IMR-90 (cell line): ENCODE data around the gene PLD4. TPM values are rescaled to one million over a fixed set of nuclear protein-coding genes. Genes with fewer than 3 reads are reported as not detected.

Source experiments
- ATAC-seq: fragments of 200-7000 bp; cut with Tn5 transposase; 2 replicates; pipeline ENCODE4 v1.9.1; 2020; ENCODE audit warnings: low read depth, mild to moderate bottlenecking, moderate library complexity
- BruUV-seq: library from RNA; stranded (reverse); fragments of 400-500 nt; replicated peaks from 2 replicates; lab custom pipeline; 2021; lab: Mats Ljungman, UMichigan
- CTCF ChIA-PET: fragments of 300-600 bp; formaldehyde crosslinking; extraction: SDS; loops from one replicate; lab custom pipeline; 2021; ENCODE audit warnings: antibody characterized with exemption; lab: Yijun Ruan, JAX
- POLR2A ChIA-PET: fragments of 300-600 bp; sonication (Branson Sonifier 250); formaldehyde crosslinking; loops from one replicate; lab custom pipeline; 2022; ENCODE audit warnings: antibody characterized with exemption; ENCODE audit not compliant: unreplicated experiment; lab: Charles Lee
- DNase-seq: peaks from one replicate; pipeline ENCODE4 v3.0.0; 2013
- H2AFZ ChIP-seq: replicated peaks from 2 replicates; pipeline ENCODE3; 2013; ENCODE audit warnings: low read length, mild to moderate bottlenecking; ENCODE audit not compliant: poor library complexity
- H2AK5ac ChIP-seq: 2 replicates; pipeline ENCODE4 v1.6.1; 2013; ENCODE audit warnings: low read depth, low read length, inconsistent platforms
- H2AK9ac ChIP-seq: replicated peaks from 2 replicates; pipeline ENCODE3; 2013; ENCODE audit warnings: mild to moderate bottlenecking, low read depth, low read length, moderate library complexity; ENCODE audit not compliant: poor library complexity
- H2BK120ac ChIP-seq: 2 replicates; pipeline ENCODE4 v1.6.1; 2013; ENCODE audit warnings: low read depth, low read length, inconsistent platforms
- H2BK15ac ChIP-seq: 3 replicates; pipeline ENCODE4 v1.6.1; 2013; ENCODE audit warnings: low read depth, low read length, inconsistent platforms
- H2BK20ac ChIP-seq: 2 replicates; pipeline ENCODE4 v1.6.1; 2013; ENCODE audit warnings: low read depth, mild to moderate bottlenecking, inconsistent platforms, low read length, moderate library complexity
- H2BK5ac ChIP-seq: 2 replicates; pipeline ENCODE4 v1.6.1; 2013; ENCODE audit warnings: mild to moderate bottlenecking, low read depth, low read length, inconsistent platforms; ENCODE audit not compliant: poor library complexity, severe bottlenecking
- H3K14ac ChIP-seq: replicated peaks from 2 replicates; pipeline ENCODE4 v1.6.1; 2013; ENCODE audit warnings: low read depth, low read length, inconsistent platforms
- H3K18ac ChIP-seq: 2 replicates; pipeline ENCODE4 v1.6.1; 2013; ENCODE audit warnings: low read depth, low read length, control low read depth
- H3K23ac ChIP-seq: 2 replicates; pipeline ENCODE4 v1.6.1; 2013; ENCODE audit warnings: low read depth, low read length, inconsistent platforms
- H3K27ac ChIP-seq: 2 replicates; pipeline ENCODE4 v1.5.1; 2013; ENCODE audit warnings: mild to moderate bottlenecking, control low read depth, low read length; ENCODE audit not compliant: insufficient read depth
- H3K27me3 ChIP-seq: 2 replicates; pipeline ENCODE4 v1.6.1; 2013; ENCODE audit warnings: low read length; ENCODE audit not compliant: control insufficient read depth, insufficient read depth
- H3K36me3 ChIP-seq: 2 replicates; pipeline ENCODE4 v1.6.1; 2013; ENCODE audit warnings: low read length, mixed read lengths; ENCODE audit not compliant: control insufficient read depth, insufficient read depth
- H3K4ac ChIP-seq: 2 replicates; pipeline ENCODE4 v1.6.1; 2013; ENCODE audit warnings: low read depth, low read length, inconsistent platforms
- H3K4me1 ChIP-seq: 2 replicates; pipeline ENCODE4 v1.6.1; 2013; ENCODE audit warnings: low read length, mixed read lengths; ENCODE audit not compliant: control insufficient read depth, insufficient read depth
- H3K4me2 ChIP-seq: 2 replicates; pipeline ENCODE4 v1.6.1; 2013; ENCODE audit warnings: low read depth, mild to moderate bottlenecking, control low read depth, low read length, moderate library complexity
- H3K4me3 ChIP-seq: 2 replicates; pipeline ENCODE4 v1.5.1; 2013; ENCODE audit warnings: low read depth, mild to moderate bottlenecking, control low read depth, low read length, moderate library complexity; ENCODE audit not compliant: insufficient read depth
- H3K56ac ChIP-seq: 2 replicates; pipeline ENCODE4 v1.6.1; 2013; ENCODE audit warnings: low read length, inconsistent platforms; ENCODE audit not compliant: insufficient read depth; ENCODE audit errors: extremely low read depth
- H3K79me1 ChIP-seq, 2 experiments: 2 replicates each; pipeline ENCODE4 v1.6.1; 2013; ENCODE audit warnings: low read length in 2 of 2, inconsistent platforms in 1 of 2, low read depth in 1 of 2
- H3K9ac ChIP-seq: 2 replicates; pipeline ENCODE4 v1.6.1; 2013; ENCODE audit warnings: low read depth, low read length, control low read depth
- H3K9me1 ChIP-seq: 2 replicates; pipeline ENCODE4 v1.6.1; 2013; ENCODE audit warnings: low read length, inconsistent platforms; ENCODE audit not compliant: insufficient read depth
- H3K9me3 ChIP-seq: 2 replicates; pipeline ENCODE4 v1.6.1; 2013; ENCODE audit warnings: low read length; ENCODE audit not compliant: control insufficient read depth, insufficient read depth
- H4K20me1 ChIP-seq: 2 replicates; pipeline ENCODE4 v1.6.1; 2013; ENCODE audit warnings: low read length, inconsistent platforms; ENCODE audit not compliant: insufficient read depth
- H4K5ac ChIP-seq: 2 replicates; pipeline ENCODE4 v1.6.1; 2013; ENCODE audit warnings: mild to moderate bottlenecking, low read depth, low read length, control low read depth
- H4K8ac ChIP-seq, 2 experiments: 2 replicates each; pipeline ENCODE4 v1.6.1; 2013; ENCODE audit warnings: low read depth in 2 of 2, low read length in 2 of 2, control low read depth in 1 of 2, inconsistent platforms in 1 of 2
- H4K91ac ChIP-seq: 2 replicates; pipeline ENCODE4 v1.6.1; 2013; ENCODE audit warnings: low read depth, low read length, inconsistent platforms; ENCODE audit not compliant: insufficient read depth
- BHLHE40 ChIP-seq: fragments of 150-350 bp; IDR thresholded peaks from 2 replicates; pipeline ENCODE4 v1.6.1; 2016; ENCODE audit warnings: mild to moderate bottlenecking, low read depth, low read length
- CEBPB ChIP-seq: IDR thresholded peaks from 2 replicates; pipeline ENCODE4 v1.6.1; 2012; ENCODE audit warnings: low read depth, low read length, improper control_type of control experiment
- CHD1 ChIP-seq: IDR thresholded peaks from 2 replicates; pipeline ENCODE4 v1.6.1; 2012; ENCODE audit warnings: low read depth, low read length, improper control_type of control experiment
- CTCF ChIP-seq: conservative IDR thresholded peaks from 2 replicates; pipeline ENCODE4 v1.5.1; 2012; ENCODE audit warnings: mild to moderate bottlenecking, low read depth, low read length, improper control_type of control experiment
- FOS ChIP-seq: fragments of 150-350 bp; IDR thresholded peaks from 2 replicates; pipeline ENCODE4 v1.6.1; 2016; ENCODE audit warnings: low read depth, low read length
- MAFK ChIP-seq: IDR thresholded peaks from 2 replicates; pipeline ENCODE4 v1.6.1; 2012; ENCODE audit warnings: low read depth, low read length, improper control_type of control experiment
- MAZ ChIP-seq: IDR thresholded peaks from 2 replicates; pipeline ENCODE4 v1.6.1; 2012; ENCODE audit warnings: low read depth, mild to moderate bottlenecking, low read length, improper control_type of control experiment, moderate library complexity, borderline replicate concordance
- MXI1 ChIP-seq: IDR thresholded peaks from 2 replicates; pipeline ENCODE4 v1.6.1; 2012; ENCODE audit warnings: low read depth, mild to moderate bottlenecking, low read length, moderate library complexity, borderline replicate concordance
- NFE2L2 ChIP-seq: fragments of 150-350 bp; IDR thresholded peaks from 2 replicates; pipeline ENCODE4 v1.6.1; 2016; ENCODE audit warnings: low read depth, mild to moderate bottlenecking, low read length
- POLR2A ChIP-seq: IDR thresholded peaks from 2 replicates; pipeline ENCODE4 v1.6.1; 2012; ENCODE audit warnings: mild to moderate bottlenecking, low read depth, low read length
- RAD21 ChIP-seq: IDR thresholded peaks from 2 replicates; pipeline ENCODE4 v1.6.1; 2012; ENCODE audit warnings: low read length, improper control_type of control experiment
- RCOR1 ChIP-seq: IDR thresholded peaks from 2 replicates; pipeline ENCODE4 v1.6.1; 2012; ENCODE audit warnings: mild to moderate bottlenecking, low read length, improper control_type of control experiment; ENCODE audit not compliant: insufficient replicate concordance
- RFX5 ChIP-seq: IDR thresholded peaks from 2 replicates; pipeline ENCODE4 v1.8.0; 2012; ENCODE audit warnings: low read depth, mild to moderate bottlenecking, low read length, moderate library complexity
- SMC3 ChIP-seq: fragments of 150-350 bp; IDR thresholded peaks from 2 replicates; pipeline ENCODE4 v1.6.1; 2016; ENCODE audit warnings: low read depth, mild to moderate bottlenecking, antibody characterized with exemption, low read length, moderate library complexity
- USF2 ChIP-seq: fragments of 150-350 bp; IDR thresholded peaks from 2 replicates; pipeline ENCODE4 v1.6.1; 2017; ENCODE audit warnings: mild to moderate bottlenecking, antibody characterized with exemption, low read length, low read depth
- WGBS, 2 experiments: methylation state at CpG; one replicate each; pipeline versions ENCODE4 v1.1.5 to v1.1.7; 2013; ENCODE audit warnings: missing lambda C conversion rate in 2 of 2; ENCODE audit not compliant: insufficient read length in 1 of 2; ENCODE audit errors: extremely low coverage in 2 of 2; 5-methylcytosine and 5-hydroxymethylcytosine counted together
- dilution Hi-C: fragments of 300-500 bp; cut with HindIII; formaldehyde crosslinking; loops from one replicate; pipeline ENCODE4 v1.14.3; 2018; ENCODE audit warnings: low sequenced_read_pairs; ENCODE audit not compliant: unreplicated experiment
- in situ Hi-C: fragments of 300-500 bp; cut with MboI; formaldehyde crosslinking; loops from 3 replicates; pipeline ENCODE4 v1.14.3; 2019; ENCODE audit warnings: low sequenced_read_pairs, inconsistent platforms, mixed read lengths
- intact Hi-C: fragments of 100-400 bp; cut with micrococcal nuclease; formaldehyde crosslinking; loops from 2 replicates; pipeline ENCODE4 v1.10.0; 2022
- polyA plus RNA-seq, 3 experiments: library from polyadenylated mRNA; depleted of rRNA; stranded (reverse); fragments of >200 nt; gene quantifications; 2 replicates each; pipeline ENCODE4 v1.2.3, GENCODE V29; 2012; ENCODE audit warnings: low replicate concordance in 1 of 3
- total RNA-seq: library from RNA; depleted of rRNA; stranded (reverse); fragments of >200 nt; gene quantifications from 2 replicates; pipeline ENCODE4 v1.2.3, GENCODE V29; 2012
- TF ChIP-seq, protein P1 (sequence below): fragments of 150-350 bp; IDR thresholded peaks from 2 replicates; pipeline ENCODE4 v1.6.1; 2016; ENCODE audit warnings: low read depth, mild to moderate bottlenecking, low read length, moderate library complexity, borderline replicate concordance

Gene PLD4
- total and polyA plus RNA-seq, 2 of the 4 experiments (the other 2 are of a cell fraction), result 0.05 TPM; not detected in 1

GRCh38 chr14:104956290-104956890 lies 31.7 kb downstream of the PLD4 start:
- no peak overlapping the region for H2AK9ac ChIP-seq
- H2BK15ac ChIP-seq, result no peak overlapping the region
- H2AFZ ChIP-seq, result no peak overlapping the region
- POLR2A ChIA-PET, result no interaction called here
- H3K9me1 ChIP-seq, result no peaks in the 10 kb centered on the region
- CTCF ChIA-PET, result no interaction called here
- H3K56ac ChIP-seq, result no peak overlapping the region
- dilution Hi-C loops (no loop called here), intact Hi-C loops (no loop called here), in situ Hi-C loops (no loop called here)
- no TSS peak for BruUV-seq
- H2BK5ac ChIP-seq, result no peak overlapping the region
- H2AK5ac ChIP-seq, result no peak overlapping the region
- no peak overlapping the region for H3K27ac ChIP-seq
- no peak overlapping the region for H3K4ac ChIP-seq
- TF ChIP-seq CTCF (no peak), MXI1 (no peak), RCOR1 (no peak), RAD21 (no peak), USF2 (no peak), MAFK (no peak), RFX5 (no peak), MAZ (no peak), BHLHE40 (no peak), CHD1 (no peak), FOS (no peak), SMC3 (no peak), POLR2A (no peak), NFE2L2 (no peak), CEBPB (no peak)
- TF ChIP-seq, protein P1, sequence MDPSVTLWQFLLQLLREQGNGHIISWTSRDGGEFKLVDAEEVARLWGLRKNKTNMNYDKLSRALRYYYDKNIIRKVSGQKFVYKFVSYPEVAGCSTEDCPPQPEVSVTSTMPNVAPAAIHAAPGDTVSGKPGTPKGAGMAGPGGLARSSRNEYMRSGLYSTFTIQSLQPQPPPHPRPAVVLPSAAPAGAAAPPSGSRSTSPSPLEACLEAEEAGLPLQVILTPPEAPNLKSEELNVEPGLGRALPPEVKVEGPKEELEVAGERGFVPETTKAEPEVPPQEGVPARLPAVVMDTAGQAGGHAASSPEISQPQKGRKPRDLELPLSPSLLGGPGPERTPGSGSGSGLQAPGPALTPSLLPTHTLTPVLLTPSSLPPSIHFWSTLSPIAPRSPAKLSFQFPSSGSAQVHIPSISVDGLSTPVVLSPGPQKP, result no peak
- no peaks in the 10 kb centered on the region for H3K4me1 ChIP-seq
- H3K9me3 ChIP-seq, result no peaks in the 10 kb centered on the region
- 89% methylated on average over 5 of the region's 14 CpGs; no CpG with 5 or more reads in 1 of the 2 experiments for WGBS, 2 experiments
- no peak overlapping the region for H2BK120ac ChIP-seq
- no peak for DNase-seq
- peaks cover 2% of the 10 kb centered on the region; the same call in 1 of the 2 replicates for H3K36me3 ChIP-seq
- H4K20me1 ChIP-seq, result no peaks in the 10 kb centered on the region
- H4K91ac ChIP-seq, result no peak overlapping the region
- H3K23ac ChIP-seq, result no peak overlapping the region
- H3K14ac ChIP-seq, result no peak overlapping the region
- no peaks in the 10 kb centered on the region for H3K79me1 ChIP-seq
- no peak overlapping the region for H2BK20ac ChIP-seq
- no peaks in the 10 kb centered on the region; the same call in 1 of the 2 replicates for H3K27me3 ChIP-seq
- H3K4me2 ChIP-seq, result no peak overlapping the region
- H3K18ac ChIP-seq, result no peak overlapping the region
- ATAC-seq, result no peak
- no peak overlapping the region for H3K4me3 ChIP-seq
- H4K8ac ChIP-seq, result no peak overlapping the region
- no peak overlapping the region for H3K9ac ChIP-seq
- no peak overlapping the region for H4K5ac ChIP-seq
